Endothelial cell of umbilical vein (primary cell): ENCODE measurements around the gene TLE3.

Experiments
- EZH2 ChIP-seq: IDR thresholded peaks from 2 replicates; pipeline ENCODE4 v1.6.1; 2012; ENCODE audit warnings: borderline replicate concordance, low read depth, mild to moderate bottlenecking, moderate library complexity, low read length, inconsistent platforms; ENCODE audit not compliant: severe bottlenecking
- JUN ChIP-seq: IDR thresholded peaks from 2 replicates; pipeline ENCODE4 v1.6.1; 2011; ENCODE audit warnings: borderline replicate concordance, low read depth; ENCODE audit not compliant: insufficient read length, insufficient read depth
- POLR2A ChIP-seq: IDR thresholded peaks from 2 replicates; pipeline ENCODE4 v1.6.1; 2012; ENCODE audit warnings: low read depth, mild to moderate bottlenecking, control low read depth, low read length
- POLR2AphosphoS5 ChIP-seq: IDR thresholded peaks from 2 replicates; pipeline ENCODE4 v1.6.1; 2012; ENCODE audit warnings: low read depth, mild to moderate bottlenecking, control low read depth, low read length, moderate library complexity; ENCODE audit not compliant: insufficient read depth
- TF ChIP-seq, protein P1 (sequence below), 2 donors: IDR thresholded peaks; 1 replicate in 1 of 2; 2 replicates in 1 of 2; pipeline ENCODE4 v1.5.1; 2011; ENCODE audit warnings: low read length in 2 of 2, mild to moderate bottlenecking in 2 of 2, moderate library complexity in 2 of 2, control low read depth in 1 of 2, inconsistent platforms in 1 of 2, low read depth in 1 of 2; ENCODE audit not compliant: insufficient read depth in 1 of 2; ENCODE audit errors: extremely low read depth in 1 of 2

- TF ChIP-seq, protein P1, sequence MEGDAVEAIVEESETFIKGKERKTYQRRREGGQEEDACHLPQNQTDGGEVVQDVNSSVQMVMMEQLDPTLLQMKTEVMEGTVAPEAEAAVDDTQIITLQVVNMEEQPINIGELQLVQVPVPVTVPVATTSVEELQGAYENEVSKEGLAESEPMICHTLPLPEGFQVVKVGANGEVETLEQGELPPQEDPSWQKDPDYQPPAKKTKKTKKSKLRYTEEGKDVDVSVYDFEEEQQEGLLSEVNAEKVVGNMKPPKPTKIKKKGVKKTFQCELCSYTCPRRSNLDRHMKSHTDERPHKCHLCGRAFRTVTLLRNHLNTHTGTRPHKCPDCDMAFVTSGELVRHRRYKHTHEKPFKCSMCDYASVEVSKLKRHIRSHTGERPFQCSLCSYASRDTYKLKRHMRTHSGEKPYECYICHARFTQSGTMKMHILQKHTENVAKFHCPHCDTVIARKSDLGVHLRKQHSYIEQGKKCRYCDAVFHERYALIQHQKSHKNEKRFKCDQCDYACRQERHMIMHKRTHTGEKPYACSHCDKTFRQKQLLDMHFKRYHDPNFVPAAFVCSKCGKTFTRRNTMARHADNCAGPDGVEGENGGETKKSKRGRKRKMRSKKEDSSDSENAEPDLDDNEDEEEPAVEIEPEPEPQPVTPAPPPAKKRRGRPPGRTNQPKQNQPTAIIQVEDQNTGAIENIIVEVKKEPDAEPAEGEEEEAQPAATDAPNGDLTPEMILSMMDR (IDR thresholded peaks at IDR 0.05; ENCODE audit: extremely low read depth in 1 of 2, insufficient read depth in 1 of 2, low read depth in 1 of 2, low read length in 2 of 2) = no peak
- TF ChIP-seq POLR2AphosphoS5 (no peak), JUN (no peak), EZH2 (no peak), POLR2A (no peak)
Observed at GRCh38 chr15:70034596-70034995, 63.1 kb downstream of the TLE3 start.
